ENCODE data around the gene FOLR1. TPM values are rescaled to one million over a fixed set of nuclear protein-coding genes. Genes with fewer than 3 reads are reported as not detected.
A peak's percentile ranks its signal among the peaks of the same experiment; 100 is the strongest.

Gene FOLR1
- total and polyA plus RNA-seq, 9 of the 15 experiments (the other 6 are each of a cell fraction or from before 2014, with no cell fraction given), result 0.22 to 2.3 (median 1.0) TPM

DNA sequence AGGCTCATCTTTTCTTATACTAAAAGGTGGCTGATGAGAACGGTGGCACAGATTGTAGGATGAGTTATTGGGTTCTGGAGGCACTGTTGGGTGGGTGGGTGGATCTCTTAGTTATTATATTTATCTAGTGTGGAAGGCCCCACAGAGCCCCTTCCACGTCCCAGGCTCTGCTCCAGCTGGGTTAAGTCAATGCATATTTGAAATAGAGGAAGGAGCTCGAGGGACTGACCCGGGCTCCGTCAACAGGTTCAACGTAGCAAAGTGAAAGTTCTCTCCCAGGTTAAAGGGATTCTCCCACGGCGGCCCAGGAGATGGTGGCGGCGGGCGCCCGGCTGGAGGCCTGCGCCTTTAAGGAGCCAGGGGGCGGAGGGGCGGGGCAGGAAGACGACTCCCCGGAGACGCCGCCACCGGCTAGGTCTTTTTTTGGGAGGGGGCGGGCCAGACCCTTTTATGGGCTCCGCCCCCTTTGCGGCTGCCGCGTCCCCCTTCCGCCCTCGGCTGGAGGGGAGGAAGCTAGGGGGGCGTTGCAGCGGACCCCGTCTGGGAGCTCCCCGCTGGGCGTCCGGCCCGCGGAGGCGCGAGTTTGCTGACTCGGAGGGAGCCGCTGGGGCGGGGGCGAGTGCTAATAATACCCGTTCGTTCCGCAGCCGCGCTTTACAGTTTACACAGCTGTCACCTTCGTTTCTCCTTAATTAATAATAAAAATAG is 31.1 kb downstream of the FOLR1 start (continued):
- TF ChIP-seq ZSCAN29 (IDR thresholded peaks at IDR 0.05) (no peak), SUPT5H (IDR thresholded peaks at IDR 0.05) (peak; percentile 66), JUND (IDR thresholded peaks at IDR 0.05; ENCODE audit: borderline replicate concordance, low read depth, low read length) (no peak; the same call in 1 of the 2 replicates), JUND (tag; IDR thresholded peaks at IDR 0.05; ENCODE audit: borderline replicate concordance, low read depth, low read length) (no peak; the same call in 2 of the 3 replicates), HMGN3 (IDR thresholded peaks at IDR 0.05; ENCODE audit: borderline replicate concordance, extremely low read depth, insufficient read length, low read depth, low read length) (peak; percentile 89), TAF7 (tag; IDR thresholded peaks at IDR 0.05) (no peak), ZNF407 (IDR thresholded peaks at IDR 0.05; ENCODE audit: low read depth) (no peak), AFF4 (CRISPR knock-in tag; IDR thresholded peaks at IDR 0.05) (no peak), SRF (CRISPR knock-in tag; IDR thresholded peaks at IDR 0.05) (peak in 1 of 2 experiments; percentile 89; a peak in 2 of 4 replicates)
- TF ChIP-seq, protein P1, sequence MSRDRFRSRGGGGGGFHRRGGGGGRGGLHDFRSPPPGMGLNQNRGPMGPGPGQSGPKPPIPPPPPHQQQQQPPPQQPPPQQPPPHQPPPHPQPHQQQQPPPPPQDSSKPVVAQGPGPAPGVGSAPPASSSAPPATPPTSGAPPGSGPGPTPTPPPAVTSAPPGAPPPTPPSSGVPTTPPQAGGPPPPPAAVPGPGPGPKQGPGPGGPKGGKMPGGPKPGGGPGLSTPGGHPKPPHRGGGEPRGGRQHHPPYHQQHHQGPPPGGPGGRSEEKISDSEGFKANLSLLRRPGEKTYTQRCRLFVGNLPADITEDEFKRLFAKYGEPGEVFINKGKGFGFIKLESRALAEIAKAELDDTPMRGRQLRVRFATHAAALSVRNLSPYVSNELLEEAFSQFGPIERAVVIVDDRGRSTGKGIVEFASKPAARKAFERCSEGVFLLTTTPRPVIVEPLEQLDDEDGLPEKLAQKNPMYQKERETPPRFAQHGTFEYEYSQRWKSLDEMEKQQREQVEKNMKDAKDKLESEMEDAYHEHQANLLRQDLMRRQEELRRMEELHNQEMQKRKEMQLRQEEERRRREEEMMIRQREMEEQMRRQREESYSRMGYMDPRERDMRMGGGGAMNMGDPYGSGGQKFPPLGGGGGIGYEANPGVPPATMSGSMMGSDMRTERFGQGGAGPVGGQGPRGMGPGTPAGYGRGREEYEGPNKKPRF (IDR thresholded peaks at IDR 0.05; ENCODE audit: low read depth, low read length), result no peak

All from K562 (cell line).